Right lobe of liver (tissue), 4 donors: ENCODE measurements around the gene AP1G2.

Experiments
- CTCF ChIP-seq, 4 donors: fragments of 200-600 bp in 3 of 4; fragments of 450-650 bp in 1 of 4; IDR thresholded peaks; one replicate each; pipeline versions ENCODE4 v1.5.1 to v1.8.0; 2016 to 2022; ENCODE audit warnings: antibody characterized with exemption in 4 of 4, mild to moderate bottlenecking in 2 of 4
- POLR2A ChIP-seq: fragments of 450-650 bp; IDR thresholded peaks from one replicate; pipeline ENCODE4 v1.6.1; 2017; ENCODE audit warnings: antibody characterized with exemption, mild to moderate bottlenecking
- donor health status: DM: no; HTN: no; CAD: no.
- donor health status: DM: no; HTN: no; CAD: no.
- donor health status: DM: no; HTN: yes; CAD: no.

- TF ChIP-seq CTCF (IDR thresholded peaks at IDR 0.05) (no peak), POLR2A (no peak)
Observed at GRCh38 chr14:23532658-23533057, 34.9 kb downstream of the AP1G2 start.
